ENCODE data around the gene APOA1.

The APOA1 gene

GRCh38 chr11:116788975-116789374 lies 48.4 kb downstream of the APOA1 start:
- no peak for DNase-seq (ENCODE audit: low read depth)

DNA sequence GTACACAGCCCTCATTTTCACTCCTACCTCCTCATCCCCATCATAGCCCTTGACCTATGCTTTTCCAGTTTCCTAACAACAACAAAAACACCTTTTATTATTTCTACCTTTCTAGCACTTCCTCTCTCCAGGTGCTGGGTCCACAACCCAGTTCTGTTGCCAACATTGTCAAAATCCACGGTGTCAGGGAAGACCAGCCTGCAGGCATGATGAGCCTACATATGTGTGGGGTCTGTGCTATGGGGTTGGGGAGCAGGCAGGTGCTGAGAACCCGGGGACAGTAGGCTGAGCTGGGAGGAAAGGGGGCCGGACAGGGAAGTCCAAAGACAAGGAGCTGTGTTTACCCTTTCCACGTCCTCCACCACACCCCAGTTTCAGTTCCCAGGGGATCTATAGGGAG lies 48.9 kb downstream of the APOA1 start:
- no peak for DNase-seq (ENCODE audit: low read depth)

GRCh38 chr11:116787786-116788486 lies 49.5 kb downstream of the APOA1 start, which contains the start of gene ZPR1:
ZPR1 (minus strand) TSS chr11:116788023; CDS start chr11:116787990, 33 bp downstream.
- peak; percentile 78 for DNase-seq (ENCODE audit: low read depth)

DNA sequence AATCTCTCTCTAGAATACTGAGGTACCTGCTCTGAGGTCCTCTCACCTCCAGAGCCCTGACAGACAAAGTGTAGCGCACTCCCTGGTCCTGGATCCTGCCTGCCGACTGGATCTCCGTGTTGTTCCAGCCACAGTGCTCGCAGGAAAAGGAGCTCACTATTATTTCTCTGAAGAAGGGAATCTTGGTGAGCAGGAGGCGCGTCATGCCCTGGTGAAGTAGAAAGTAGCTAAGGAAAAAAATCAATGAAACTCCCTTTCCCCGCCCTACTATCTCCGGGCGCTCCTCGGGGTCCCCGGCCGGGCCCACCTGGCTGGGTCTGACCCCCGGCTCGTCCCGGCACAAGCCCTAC lies 50.0 kb downstream of the APOA1 start:
- no peak for DNase-seq (ENCODE audit: low read depth)

DNA sequence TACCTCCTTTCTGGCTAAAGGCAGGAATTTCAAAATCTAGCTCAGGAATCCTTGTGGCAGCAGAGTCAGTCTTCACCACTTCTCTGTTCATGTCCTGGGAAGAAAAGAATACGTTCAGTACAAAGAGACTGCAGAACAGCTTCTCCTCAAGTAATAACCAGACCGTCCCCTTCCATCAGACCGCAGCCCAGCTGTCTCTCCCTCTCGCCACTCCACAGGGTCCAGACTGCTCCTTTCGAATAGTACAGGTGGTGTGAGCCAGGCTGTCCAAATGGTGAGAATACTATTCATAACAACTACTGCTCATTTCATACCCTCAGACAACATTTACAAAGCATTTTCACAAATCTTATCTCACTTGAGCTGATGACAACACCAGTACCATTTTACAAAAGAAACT lies 50.5 kb downstream of the APOA1 start:
- DNase-seq (ENCODE audit: low read depth), result no peak

GRCh38 chr11:116786326-116786725 lies 51.1 kb downstream of the APOA1 start:
- DNase-seq (ENCODE audit: low read depth), result no peak
